Measurements from ENCODE around the gene PEAR1. TPM values are rescaled to one million over a fixed set of nuclear protein-coding genes. Genes with fewer than 3 reads are reported as not detected.

The PEAR1 gene
- 10 to 100 TPM in 1 of 4 donors, 1 to 10 TPM in 3; 4.3 to 11.2 (median 6.0) TPM for total RNA-seq

DNA sequence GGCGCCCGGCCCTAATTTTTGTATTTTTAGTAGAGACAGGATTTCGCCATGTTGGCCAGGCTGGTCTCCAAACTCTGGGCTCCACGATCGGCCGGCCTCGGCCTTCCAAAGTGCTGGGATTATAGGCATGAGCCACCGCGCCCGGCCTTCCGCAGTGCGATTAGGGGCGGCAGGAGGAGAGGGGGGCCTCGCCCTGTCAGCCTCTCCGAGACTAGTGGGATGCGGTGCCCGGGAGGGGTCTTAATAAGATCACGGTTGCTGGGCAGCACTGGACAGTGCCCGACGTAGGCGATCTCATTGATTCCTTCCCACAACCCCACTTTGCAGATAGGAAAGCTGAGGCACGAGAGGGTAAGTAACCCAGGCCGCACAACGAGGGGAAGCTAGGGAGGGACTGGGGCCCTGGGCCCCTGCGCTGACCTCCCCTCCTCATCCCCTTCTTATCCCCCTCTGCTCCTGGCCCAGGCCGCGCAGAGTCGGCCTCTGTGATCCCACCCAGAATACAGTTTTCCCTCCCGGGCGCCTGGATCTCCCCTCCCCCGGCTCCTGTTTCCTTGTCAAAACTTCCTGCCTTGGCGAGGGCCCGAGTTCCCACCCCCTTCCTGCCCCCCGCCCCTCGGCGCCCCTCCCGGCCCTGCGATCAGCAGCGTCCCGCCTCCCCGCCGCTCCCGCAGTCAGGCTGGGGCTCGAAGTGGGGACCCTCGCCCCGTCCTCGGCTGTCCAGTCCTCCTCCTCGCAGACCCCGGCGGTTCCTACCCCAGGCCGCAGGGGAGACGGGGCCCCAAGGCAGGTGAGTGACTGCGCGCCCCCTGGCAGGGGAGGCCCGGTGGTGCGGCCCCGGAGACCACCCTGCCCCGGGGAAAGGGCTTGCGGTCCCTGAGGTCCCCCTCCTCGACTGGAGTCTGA is at the start of gene PEAR1:
PEAR1 (plus strand) TSS at position 671 of the 906 bp plus-strand sequence. CDS start 10,209 bp downstream, outside the sequence.
- in situ Hi-C loops (cut with MboI; ENCODE audit: low sequenced_read_pairs in 4 of 4) (loop anchor here in 1 of 4 donors (25.0 kb wide), 1 partner anchor 206 kb away; the partner anchor contains the start of gene NES), intact Hi-C loops (cut with DNase I; ENCODE audit: low total_unique reads) (loop anchor here (5.0 to 10.0 kb wide), 2 partner anchors 56 to 228 kb away; no protein-coding TSS in a partner anchor)
- TF ChIP-seq, protein P1, sequence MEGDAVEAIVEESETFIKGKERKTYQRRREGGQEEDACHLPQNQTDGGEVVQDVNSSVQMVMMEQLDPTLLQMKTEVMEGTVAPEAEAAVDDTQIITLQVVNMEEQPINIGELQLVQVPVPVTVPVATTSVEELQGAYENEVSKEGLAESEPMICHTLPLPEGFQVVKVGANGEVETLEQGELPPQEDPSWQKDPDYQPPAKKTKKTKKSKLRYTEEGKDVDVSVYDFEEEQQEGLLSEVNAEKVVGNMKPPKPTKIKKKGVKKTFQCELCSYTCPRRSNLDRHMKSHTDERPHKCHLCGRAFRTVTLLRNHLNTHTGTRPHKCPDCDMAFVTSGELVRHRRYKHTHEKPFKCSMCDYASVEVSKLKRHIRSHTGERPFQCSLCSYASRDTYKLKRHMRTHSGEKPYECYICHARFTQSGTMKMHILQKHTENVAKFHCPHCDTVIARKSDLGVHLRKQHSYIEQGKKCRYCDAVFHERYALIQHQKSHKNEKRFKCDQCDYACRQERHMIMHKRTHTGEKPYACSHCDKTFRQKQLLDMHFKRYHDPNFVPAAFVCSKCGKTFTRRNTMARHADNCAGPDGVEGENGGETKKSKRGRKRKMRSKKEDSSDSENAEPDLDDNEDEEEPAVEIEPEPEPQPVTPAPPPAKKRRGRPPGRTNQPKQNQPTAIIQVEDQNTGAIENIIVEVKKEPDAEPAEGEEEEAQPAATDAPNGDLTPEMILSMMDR (IDR thresholded peaks at IDR 0.05 in 4 of 5, conservative IDR thresholded peaks at IDR 0.05 in 1 of 5), result no peak
- TF ChIP-seq POLR2A (IDR thresholded peaks at IDR 0.05), result peak; percentile 13 to 56
- Histone ChIP-seq H3K36me3 (no peaks in the 10 kb centered on the region), H3K27ac (peak within 1 kb of the TSS; percentile 86 to 94 (median 90)), H3K4me1 (peaks cover 11 to 12% of the 10 kb centered on the region in 2 donors), H3K9me3 (no peaks in the 10 kb centered on the region), H3K4me3 (peak within 1 kb of the TSS; percentile 59 to 65 (median 62)), H3K27me3 (peaks cover 6 to 19% (median 17%) of the 10 kb centered on the region in 3 donors)
- DNase-seq, result peak; percentile 22 to 28
- ATAC-seq, result no peak

- TF ChIP-seq, protein P1 (IDR thresholded peaks at IDR 0.05 in 4 of 5, conservative IDR thresholded peaks at IDR 0.05 in 1 of 5), result no peak
- TF ChIP-seq POLR2A (IDR thresholded peaks at IDR 0.05), result no peak
- Histone ChIP-seq H3K36me3 (no peaks in the 10 kb centered on the region), H3K4me1 (no peaks in the 10 kb centered on the region), H3K4me3 (no peak overlapping the region), H3K27ac (no peak overlapping the region), H3K9me3 (no peaks in the 10 kb centered on the region), H3K27me3 (peaks cover 17 to 37% (median 29%) of the 10 kb centered on the region in 3 donors)
- DNase-seq (no peak), ATAC-seq (no peak)
- intact Hi-C loops (cut with DNase I; ENCODE audit: low total_unique reads), result no loop called here
- in situ Hi-C loops (cut with MboI; ENCODE audit: low sequenced_read_pairs in 4 of 4), result no loop called here
These were observed 49.4 kb upstream of the PEAR1 start for GRCh38 chr1:156844102-156844501.

DNA sequence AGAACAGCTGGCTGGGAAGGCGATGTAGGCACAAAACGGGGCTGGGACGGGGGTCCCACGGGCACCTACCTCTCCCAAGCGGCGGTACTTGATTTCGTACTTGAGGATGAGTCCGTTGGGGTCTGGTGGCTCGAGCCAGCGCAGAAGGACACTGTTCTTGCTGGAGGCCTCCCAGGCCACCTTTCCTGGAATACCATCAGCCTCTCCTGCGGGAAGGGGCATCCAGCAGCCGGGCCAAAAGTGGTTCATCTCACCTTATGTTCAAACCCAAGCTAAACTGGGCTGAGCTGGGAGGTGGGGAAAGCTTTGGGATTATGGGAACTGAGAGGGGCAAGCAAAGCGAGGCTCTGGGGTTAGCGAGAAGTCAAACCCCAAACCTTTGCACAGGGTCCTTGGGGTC is 48.9 kb upstream of the PEAR1 start:
- Histone ChIP-seq H3K9me3 (no peaks in the 10 kb centered on the region), H3K36me3 (no peaks in the 10 kb centered on the region), H3K27me3 (peaks cover 17 to 39% (median 29%) of the 10 kb centered on the region in 3 donors), H3K4me3 (no peak overlapping the region), H3K27ac (no peak overlapping the region), H3K4me1 (no peaks in the 10 kb centered on the region)
- ATAC-seq (no peak), DNase-seq (no peak)
- intact Hi-C loops (cut with DNase I; ENCODE audit: low total_unique reads), result no loop called here
- in situ Hi-C loops (cut with MboI; ENCODE audit: low sequenced_read_pairs in 4 of 4), result no loop called here
- TF ChIP-seq, protein P1 (IDR thresholded peaks at IDR 0.05 in 4 of 5, conservative IDR thresholded peaks at IDR 0.05 in 1 of 5), result no peak
- TF ChIP-seq POLR2A (IDR thresholded peaks at IDR 0.05), result no peak

- no peak for DNase-seq
- H3K27ac ChIP-seq, result no peak overlapping the region
These were observed 48.2 kb upstream of the PEAR1 start for GRCh38 chr1:156845055-156845952.

More at GRCh38 chr1:156845055-156845952, 48.2 kb upstream of the PEAR1 start:
- in situ Hi-C loops (cut with MboI; ENCODE audit: low sequenced_read_pairs in 4 of 4) (no loop called here), intact Hi-C loops (cut with DNase I; ENCODE audit: low total_unique reads) (no loop called here)
- no peaks in the 10 kb centered on the region for H3K4me1 ChIP-seq
- no peaks in the 10 kb centered on the region for H3K9me3 ChIP-seq
- no peak for TF ChIP-seq POLR2A (IDR thresholded peaks at IDR 0.05)
- TF ChIP-seq, protein P1 (IDR thresholded peaks at IDR 0.05 in 4 of 5, conservative IDR thresholded peaks at IDR 0.05 in 1 of 5), result no peak
- ATAC-seq, result no peak
- H3K36me3 ChIP-seq, result no peaks in the 10 kb centered on the region
- H3K4me3 ChIP-seq, result no peak overlapping the region
- peaks cover 17 to 39% (median 29%) of the 10 kb centered on the region in 3 donors for H3K27me3 ChIP-seq
